HG03571 (cell line): ENCODE results near the gene CAMK4.
"Not testable (repeated sequence)": the region's sequence is repeated elsewhere in the genome, so short reads cannot be mapped to it uniquely, and the experiment has no call there.

Experiments
- ATAC-seq: cut with Tn5 transposase; IDR thresholded peaks from one replicate; pipeline ENCODE4 v1.9.1; 2021; ENCODE audit not compliant: unreplicated experiment

CAMK4 gene

DNA sequence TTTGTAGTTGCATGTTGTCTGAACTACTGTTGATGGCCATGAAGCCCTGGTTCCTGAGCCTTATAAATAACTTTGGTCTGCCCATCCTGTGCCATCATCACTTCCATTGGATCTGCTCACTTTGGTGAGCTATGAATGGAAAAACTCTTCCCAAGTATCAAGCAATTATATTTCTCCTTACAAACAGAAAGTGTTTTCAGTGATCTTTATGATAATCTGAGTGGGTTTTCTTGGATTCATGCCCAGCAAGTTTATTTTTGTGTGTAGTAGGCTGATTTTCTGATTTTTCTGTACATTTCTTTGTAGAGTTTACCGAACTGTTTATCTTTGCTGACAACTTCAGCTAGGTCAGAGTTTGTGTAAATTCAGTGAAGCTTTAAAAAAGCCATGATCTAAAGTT, 31.0 kb downstream of the CAMK4 start:
- peak; percentile 3 for ATAC-seq

DNA sequence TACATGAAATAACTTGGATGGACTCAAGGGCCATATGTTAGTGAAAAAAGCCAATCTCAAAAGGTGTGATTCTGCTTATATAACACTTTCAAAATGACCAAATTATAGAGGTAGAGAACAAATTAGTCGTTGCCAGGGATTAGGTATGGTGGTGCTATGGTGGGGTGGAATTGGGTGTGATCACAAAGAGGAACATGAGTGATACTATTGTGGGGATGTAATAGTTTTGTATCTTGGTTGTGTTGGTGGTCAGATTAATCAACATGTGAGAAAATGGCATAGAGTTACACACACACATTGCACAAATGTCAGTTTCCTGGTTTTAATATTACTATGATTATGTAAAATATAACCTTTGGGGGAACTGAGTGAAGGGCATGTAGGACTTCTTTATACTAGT, 31.9 kb downstream of the CAMK4 start:
- no peak for ATAC-seq

DNA sequence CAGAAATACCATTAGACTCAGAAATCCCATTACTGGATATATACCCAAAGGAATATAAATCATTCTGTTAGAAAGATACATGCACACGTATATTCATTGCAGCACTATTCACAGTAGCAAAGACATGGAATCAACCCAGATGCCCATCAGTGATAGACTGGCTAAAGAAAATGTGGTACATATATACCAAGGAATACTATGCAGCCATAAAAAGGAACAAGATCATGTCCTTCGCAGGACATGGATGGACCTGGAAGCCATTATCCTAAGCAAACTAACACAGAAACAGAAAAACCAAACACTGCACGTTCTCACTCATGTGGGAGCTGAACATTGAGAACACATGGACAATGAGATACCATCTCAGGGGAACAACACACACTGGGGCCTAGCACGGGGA, 33.4 kb downstream of the CAMK4 start:
- not testable (repeated sequence) for ATAC-seq

DNA sequence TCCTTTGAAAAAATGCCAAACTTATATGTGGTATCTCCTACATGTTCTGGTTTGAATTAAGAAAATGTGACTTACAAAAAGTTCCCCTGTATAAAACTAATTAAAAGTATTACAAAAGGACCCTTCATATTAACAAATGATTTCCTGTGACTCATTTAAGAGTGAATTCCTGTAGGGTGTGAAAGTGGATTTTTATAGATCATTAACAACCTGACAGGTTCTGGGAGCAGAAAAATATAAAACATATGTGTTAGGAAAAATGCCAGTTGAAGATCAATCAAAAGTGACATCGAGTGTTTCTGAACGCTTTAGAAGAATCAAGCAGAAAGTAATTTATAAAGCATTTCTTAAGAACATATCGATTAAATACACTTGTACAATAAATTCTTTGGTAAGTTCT, 35.5 kb downstream of the CAMK4 start:
- ATAC-seq, result no peak

DNA sequence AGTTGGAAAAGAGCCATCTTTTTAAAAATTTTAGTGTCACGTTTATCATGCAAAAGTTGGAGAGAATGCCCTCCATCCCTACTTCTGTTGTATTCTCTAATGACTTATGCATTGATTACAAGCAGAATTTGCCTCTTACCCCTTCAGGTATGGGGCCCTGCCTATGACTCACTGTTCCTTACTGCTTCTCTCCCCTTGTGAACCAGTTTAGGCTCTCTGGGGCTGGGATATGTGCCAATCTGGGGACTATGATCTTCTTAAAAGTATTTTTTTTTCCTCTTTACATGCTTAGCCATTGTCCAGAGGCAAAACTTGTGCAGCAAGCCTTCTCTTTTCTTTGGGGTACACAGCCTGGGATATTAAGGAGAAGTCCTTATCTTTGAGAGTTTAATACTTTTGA, 37.4 kb downstream of the CAMK4 start:
- ATAC-seq, result no peak

DNA sequence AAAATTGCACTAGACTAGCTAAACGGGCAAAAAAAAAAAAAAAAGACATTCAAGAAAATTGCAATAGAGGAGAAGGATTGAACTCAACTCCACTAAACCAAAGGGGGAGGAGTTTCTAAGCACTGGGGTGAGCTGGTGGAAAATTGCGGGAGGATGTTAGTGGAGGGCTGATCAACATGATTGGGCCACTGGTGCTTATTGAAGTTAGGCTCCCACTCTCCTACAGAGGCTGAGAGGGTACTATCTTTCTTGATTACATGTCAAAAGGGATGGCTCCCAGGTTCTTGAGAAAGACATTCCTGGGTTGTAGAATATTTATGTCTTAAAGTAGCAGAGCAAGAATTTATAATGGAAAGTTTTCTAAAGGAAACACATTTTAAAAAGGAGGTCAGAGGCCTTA, 38.0 kb downstream of the CAMK4 start:
- no peak for ATAC-seq

DNA sequence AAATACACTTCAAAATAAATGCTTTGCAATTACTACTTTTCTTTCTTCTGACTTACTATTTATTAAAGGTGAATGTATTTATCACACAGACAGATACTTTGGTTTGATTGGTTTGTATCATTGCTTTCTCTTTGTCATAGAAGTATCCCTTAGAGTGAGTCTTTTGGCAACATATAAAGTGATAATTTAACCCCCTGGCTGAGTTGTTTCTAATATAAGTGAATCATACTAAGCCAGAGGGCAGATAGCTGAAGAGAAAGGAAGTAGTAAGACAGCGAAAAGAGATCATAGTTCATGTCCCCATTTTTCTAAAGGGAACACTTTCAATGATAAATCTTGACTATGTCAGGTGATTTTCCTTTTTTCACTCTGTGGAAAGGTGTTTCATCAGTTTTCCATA, 38.6 kb downstream of the CAMK4 start:
- ATAC-seq, result no peak

DNA sequence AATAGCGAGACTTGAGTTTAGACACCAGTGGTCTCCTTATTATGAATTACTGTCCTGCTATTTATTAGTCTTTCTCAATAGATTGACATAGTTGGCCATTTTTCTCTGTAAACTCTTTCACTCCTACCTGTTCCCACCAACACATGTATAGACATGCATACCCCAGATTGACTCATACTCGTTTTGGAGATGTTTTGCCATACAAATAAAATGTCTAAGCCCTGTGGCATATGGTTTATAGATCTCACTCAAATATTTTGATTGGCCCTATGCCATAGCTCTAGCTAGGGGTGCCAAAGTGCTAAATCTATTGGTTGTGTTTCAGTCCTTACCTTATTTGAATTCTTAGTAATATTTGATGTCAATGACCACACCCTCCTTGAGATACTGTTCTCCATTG, 42.3 kb downstream of the CAMK4 start:
- ATAC-seq, result no peak

DNA sequence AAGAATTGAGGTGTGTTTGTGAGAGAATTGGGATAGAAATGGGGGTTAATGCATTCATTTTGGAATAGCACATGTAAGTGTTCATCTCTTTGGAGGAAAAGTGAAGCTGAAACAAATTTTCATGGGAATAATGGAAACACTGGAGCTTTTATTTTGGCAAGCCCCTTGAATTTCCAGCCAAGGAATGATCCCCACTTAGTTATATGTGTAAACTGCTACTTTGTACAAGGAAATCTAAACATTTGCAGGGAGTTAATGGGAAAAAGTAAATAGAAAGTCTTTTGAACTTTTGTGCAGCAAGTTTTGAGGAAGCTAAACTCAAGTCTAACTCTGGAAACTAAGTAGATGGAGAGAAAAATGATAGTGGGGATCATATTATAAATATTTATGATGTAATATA, 44.1 kb downstream of the CAMK4 start:
- no peak for ATAC-seq

DNA sequence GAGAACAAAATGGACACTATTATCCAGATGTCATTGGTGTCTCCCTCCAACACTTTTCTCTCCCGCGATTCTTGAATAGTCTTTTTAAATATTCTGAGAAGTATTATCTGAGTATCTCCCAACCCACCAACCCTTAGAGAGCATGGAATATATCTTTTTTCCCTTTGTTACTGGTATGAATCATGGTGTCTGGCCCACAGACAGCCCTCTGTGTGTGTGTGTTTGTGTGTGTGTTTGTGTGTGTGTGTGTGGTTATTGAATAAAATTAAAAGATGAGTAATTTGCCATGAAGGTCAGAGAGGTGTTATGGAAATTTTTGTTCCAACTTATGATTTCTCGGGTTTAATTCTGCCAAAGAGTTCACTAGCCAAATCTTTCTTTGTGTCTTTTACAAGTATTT, 47.7 kb downstream of the CAMK4 start:
- ATAC-seq, result no peak

DNA sequence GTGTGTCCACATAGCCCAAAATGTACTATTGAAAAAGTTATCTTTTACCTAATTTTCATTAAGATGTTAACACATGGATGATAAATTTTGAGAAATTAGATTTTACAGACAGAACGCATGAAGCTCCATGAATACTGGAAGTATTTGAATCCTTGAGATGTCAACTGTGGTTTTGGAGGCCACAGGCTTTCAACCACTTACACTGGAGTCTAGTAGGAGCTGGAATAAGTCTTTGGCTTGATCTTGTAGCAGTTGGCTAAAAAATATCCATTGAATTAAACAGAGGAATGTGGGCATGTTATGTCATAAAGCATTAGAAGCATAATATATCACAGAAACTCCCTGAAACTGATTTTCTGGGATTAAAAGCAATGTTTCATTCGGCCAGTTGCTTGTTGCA, 52.9 kb downstream of the CAMK4 start:
- ATAC-seq, result no peak

DNA sequence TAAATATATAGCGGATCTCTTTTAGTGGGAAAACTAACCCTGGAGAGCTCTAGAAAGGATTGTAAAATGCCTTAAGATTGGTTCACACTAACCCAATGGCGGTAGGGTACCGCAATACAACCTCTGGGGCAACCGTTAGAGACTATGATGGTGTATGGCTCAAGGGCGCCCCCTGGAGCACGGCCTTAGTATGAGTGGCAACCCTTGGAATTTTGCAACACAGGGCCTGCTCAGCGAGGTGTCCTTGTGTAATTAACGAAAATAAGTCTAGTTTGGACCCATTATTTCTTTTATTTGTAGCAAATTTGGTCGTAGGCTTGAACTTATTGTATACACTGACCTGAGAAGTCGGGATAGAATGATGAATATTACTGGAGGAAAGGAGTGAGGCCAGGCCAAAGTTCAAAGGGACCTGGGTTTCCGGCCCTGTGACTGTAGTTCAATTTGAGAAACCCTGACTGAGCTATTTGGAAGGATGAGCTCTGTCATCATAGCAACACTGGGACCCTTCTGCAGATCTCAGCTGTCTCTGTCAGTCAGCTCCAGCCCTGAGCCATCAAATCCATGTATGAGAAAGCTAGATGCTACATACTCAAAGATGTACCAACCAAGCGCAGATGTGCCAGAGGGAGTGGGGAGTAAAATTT, 54.8 kb downstream of the CAMK4 start:
- peak; percentile 92 for ATAC-seq

DNA sequence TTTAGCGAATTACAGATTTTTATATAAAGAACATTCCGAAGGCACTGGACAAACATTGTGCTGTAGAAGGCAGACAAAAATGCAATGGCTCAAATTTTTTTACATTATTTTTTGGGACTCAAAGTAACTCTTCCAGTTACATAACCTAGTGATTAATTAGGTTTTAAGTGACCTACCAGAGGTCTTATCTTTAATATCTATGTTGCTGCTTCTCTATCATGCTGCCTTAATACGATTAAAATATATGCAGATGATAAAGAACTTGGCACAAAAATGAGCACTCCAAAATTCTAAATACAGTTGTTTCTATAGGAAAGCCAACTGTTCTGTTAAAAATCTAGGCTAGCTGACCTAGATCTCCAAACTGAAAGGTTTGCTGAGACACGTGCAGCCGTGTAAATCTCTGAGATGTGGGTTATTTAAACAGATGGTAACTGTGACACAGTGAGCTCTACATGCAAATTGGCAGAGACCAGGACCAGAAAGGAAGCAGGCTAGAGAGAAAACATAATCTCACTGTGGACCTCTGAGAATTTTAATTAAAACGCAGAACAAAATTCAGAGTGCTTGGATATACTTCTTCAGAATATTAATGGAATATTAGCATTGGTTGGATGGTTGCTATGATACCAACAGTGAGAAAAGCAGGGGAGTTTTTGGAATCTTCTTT, 56.2 kb downstream of the CAMK4 start:
- no peak for ATAC-seq

DNA sequence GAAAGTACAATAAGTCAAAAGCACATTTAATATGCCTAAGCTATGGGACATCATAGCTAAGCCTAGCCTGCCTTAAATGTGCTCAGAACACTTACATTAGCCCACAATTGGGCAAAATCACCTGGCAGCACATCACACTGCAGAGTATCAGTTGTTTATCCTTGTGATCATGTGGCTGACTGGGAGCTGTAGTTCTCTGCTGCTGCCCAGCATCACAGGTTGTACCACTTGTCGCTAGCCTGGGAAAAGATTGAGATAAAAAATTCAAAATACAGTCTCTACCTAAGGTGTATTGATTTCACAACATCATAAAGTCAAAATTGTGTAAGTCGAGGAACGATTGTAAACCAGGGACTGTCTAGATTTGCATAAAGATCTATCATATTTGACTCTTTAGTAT, 58.6 kb downstream of the CAMK4 start:
- ATAC-seq, result no peak

DNA sequence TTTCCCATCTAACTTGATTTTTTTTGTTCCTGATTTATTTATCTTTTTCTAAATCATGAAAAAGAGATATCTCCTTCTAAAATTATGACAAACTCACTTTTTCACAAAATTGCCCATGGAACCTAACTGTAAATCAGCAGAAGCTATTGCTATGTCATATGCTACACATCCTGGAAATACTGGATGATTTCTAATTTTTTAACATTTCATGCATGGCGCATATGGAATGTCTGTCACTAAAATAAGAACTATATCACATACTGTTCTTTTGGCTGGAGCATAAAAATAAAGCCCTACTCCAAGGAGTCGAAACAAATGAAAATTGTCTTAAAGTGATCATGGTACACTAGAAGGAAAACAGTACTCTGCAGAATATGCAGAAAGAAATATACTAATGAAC, 60.6 kb downstream of the CAMK4 start:
- no peak for ATAC-seq

DNA sequence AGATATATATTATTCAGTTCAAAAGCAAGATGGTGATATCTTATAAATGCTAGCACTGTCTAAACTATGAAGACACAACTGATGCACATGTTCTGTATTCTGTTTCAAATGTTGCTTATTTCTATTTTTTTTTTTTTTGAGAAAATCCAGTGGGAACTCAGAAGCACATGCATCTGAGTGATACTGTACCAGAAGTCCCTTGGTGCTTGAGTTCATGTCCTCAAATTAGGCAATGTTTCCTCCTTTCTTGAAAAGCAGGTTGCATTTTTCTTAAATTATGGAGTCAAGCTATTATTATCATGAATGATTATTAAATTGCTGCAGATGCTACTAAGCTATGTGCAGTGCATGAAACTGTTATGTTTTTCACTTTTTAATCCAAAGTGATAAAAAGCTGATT, 70.4 kb downstream of the CAMK4 start:
- ATAC-seq, result no peak

DNA sequence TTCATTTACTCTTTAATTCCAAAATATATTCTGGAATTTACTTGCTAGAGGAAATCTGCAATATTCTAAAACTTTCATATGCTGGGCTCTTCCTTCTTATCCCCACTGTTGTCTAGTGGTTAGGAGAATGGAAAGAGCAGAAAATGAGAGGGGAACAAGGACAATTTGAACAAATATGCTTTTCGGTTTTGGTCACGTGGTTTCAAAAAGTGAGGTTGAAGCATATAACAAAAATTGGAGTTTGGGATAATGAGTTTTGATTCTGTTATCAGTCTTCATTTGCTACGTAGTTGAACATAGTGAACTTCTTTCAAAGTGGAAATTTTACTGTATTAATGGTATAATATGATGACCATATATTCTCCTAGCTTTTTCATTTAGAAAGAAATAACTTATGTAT, 71.5 kb downstream of the CAMK4 start:
- no peak for ATAC-seq

DNA sequence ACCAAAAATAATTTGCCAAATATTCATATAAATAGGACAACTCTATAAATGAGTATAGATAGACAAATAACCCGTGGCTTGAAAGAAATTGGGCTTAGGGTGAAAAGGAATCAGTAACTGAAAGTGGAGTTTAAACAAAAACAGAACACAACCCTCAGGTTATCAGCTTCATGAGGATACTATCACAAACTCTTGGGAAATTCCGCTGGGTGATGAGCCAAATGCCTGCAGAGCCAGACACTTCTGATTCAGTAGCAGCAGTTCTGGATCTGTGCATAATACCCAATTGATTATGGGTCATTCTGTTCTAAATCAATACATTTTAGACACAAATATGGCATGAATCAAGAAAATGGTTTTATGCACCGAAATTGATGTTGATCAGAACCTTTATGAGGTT, 72.4 kb downstream of the CAMK4 start:
- no peak for ATAC-seq

DNA sequence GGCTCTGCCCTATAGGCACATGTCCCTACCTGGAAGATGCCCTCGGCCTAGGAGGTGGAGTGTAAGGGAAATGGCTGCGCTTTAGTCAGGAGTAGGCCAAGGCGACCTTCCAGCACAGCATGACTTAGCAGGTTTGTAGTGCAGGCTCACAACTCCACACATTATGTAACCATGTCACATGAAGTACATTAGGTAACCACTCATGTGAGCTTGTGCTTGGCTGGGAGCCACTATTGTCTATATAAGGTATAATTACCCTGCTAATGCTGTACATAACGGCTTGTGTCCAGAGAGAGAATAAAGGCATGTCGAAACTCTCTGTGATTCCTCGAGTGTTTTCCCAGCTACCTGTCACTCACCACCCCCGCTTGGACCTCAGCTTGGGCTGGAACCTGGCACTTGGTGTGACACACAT, 74.9 kb downstream of the CAMK4 start:
- ATAC-seq, result no peak

DNA sequence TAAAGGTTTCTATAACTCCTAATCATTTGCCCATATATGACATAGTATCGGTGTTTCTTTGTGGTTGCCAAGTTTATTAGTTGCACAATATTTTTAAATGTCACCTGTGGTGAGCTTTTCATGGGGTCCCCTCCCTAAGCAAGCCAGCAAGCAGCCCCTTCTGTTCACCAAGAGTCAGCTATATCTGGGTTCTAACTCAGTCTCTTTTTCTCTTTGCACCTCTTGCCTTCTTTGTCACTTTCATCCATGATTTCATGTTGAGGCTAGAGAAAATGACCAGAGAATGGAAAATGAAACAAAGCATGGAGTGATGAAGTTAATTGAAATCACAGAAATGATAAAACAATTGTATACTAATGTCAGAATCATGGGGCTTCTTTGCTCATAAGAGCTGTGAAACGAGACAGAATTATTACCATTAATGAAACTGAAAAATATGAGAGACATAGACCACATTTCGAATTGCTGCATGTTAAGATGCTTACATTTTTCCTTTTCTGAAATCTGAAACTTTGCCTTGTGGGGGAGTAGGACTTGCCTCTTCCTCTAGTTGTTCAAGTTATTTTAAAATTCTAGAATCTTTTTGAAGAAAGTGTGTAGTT, 75.7 kb downstream of the CAMK4 start:
- no peak for ATAC-seq

DNA sequence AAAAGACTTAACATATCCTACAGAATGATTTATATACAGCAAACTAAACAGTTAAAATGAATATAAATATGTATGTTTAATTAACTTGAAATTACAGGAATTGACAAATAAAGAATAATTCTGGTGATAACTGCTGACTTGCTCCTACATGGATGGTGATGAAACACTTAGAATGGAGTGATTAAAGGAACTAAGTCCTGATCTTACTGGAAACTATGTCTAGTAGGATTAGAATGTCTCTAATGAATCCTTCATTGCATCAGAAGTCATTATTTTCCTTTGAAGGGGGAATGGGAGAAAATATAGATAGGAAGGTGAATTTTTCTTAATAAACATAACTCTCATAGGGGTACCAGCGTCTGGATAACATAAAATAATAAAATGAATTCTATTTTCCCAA, 77.1 kb downstream of the CAMK4 start:
- no peak for ATAC-seq

DNA sequence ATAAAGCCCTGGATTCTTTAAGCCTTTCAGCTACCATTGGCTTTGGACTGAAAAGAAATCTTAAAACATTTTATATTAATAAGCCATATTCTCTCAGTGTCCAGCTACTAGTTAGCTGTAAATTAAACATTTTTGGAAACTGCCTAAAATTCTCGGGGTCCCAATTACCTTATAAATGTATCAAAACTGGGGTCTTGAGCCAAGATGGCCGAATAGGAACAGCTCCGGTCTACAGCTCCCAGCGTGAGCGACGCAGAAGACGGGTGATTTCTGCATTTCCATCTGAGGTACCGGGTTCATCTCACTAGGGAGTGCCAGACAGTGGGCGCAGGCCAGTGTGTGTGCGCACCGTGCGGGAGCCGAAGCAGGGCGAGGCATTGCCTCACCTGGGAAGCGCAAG, 77.9 kb downstream of the CAMK4 start:
- ATAC-seq, result not testable (repeated sequence)

DNA sequence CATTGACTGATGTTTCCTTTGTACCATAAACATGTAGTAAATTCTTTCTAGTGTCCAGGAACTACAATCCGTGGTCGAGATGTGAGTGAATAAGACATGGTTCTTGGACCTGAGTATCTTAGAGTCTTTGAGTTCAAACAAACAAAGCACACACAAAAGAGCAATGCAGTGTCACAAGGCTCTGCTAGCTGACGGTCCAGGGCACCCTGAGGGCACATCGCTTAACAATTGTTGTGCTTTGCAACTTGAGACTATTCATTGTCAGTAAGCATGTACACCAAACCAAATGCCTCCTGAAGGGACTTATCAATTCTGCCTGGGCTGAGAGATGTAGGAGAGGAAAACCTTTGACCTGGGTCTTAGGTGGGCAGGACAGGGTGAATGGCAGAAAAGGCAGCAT, 84.8 kb downstream of the CAMK4 start:
- ATAC-seq, result no peak
